NCI-H2227 treated with DMSO at 0.1 percent for 48 hours (cell line): ENCODE results near the gene ARID4B.
"Not testable (repeated sequence)": the region's sequence is repeated elsewhere in the genome, so short reads cannot be mapped to it uniquely, and the experiment has no call there.

Source experiments
- DNase-seq: peaks from one replicate; lab custom pipeline; 2025; lab: John Stamatoyannopoulos, UW

The ARID4B gene

DNA sequence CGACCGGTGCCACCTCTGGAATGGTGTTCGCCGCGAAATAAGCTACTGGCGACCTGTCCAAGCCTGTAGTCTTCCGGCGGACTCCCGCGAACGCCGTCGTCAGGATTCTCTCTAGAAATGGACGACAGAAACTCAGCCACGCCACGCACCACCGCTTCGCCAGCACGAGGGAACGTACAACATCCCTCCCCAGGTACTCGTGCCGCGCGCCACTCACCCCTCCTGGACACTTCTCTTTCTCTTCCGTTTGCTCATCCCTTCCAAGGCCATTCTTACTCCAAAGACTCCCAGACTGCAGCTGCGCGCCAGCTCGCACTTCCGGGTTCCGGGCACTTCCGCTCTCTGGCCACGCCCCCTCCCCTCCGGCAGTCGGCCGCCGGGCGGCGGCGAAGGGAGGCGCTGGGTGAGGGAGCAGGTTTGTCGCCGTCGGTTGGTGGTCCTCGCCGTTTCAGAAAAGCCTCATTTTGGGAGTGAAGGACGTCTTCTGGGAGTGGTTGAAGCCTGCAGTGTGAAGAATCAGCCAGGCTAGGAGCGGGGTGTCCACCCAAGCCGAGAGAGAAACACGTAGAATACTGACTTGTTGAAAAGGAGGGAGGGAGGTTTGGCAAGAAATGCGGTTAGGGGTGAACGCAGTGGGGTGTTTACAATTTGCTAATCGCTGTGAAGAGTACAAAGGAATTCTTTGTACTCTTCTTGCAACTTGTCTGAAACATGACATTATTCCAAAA lies 166.9 kb downstream of the ARID4B start, which contains the start of gene RBM34:
Gene RBM34 (minus strand): TSS at position 294 of the 728 bp plus-strand sequence. CDS start 24 bp downstream, at position 270.
- peak; percentile 95 for DNase-seq

DNA sequence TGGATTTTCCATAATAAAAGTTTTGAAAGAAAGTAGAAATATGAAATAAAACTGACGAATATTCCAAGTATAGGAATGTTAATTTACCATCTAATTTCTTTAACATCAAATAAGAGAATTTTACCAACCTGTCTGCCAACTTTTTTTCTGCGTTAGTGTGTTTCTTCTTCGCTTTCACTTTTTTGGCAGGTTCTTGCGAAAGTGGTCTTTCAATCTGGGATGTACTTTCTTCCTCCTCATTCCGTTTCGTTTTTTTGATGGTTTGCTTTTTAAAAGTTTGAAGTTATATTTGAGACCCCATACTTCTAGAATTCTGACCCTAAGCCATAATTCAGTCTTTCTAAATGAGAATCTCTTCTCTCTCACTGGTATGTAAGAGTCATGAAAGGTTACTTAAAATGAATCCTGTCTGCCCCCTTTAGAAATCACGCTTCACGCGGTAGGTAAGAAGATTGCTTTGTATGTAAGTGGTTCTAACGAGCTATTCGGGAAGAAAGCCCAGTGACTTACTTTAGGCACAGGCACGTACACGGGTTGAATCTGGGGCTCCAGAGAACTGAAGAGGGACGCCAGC lies 167.5 kb downstream of the ARID4B start:
- peak; percentile 69 for DNase-seq

DNA sequence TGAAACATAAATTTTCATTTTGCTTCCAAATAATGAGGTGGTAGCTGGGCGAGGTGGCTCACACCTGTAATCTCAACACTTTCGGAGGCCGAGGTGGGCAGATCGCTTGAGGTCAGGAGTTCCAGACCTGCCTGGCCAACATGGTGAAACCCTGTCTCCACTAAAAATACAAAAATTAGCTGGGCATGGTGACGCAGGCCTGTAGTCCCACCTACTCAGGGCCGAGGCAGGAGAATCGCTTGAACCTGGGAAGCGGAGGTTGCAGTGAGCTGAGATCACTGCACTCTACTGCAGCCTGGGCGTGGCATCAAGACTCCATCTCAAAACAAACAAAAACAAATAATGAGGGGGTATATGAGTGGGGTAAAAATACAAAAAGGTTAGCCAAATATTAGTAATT lies 168.0 kb downstream of the ARID4B start:
- DNase-seq: peak; percentile 15

DNA sequence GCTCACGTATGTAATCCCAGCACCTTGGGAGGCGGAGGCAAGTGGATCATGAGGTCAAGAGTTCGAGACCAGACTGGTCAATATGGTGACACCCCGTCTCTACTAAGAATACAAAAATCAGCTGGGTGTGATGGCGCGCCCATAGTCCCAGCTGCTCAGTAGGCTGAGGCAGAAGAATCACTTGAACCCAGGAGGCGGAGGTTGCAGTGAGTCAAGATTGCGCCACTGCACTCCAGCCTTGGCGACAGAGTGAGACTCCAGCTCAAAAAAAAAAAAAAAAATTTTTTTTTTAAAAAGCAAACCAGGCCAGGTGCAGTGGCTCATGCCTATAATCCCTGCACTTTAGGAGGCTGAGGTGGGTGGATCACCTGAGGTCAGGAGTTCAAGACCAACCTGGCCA lies 168.7 kb downstream of the ARID4B start:
- not testable (repeated sequence) for DNase-seq

DNA sequence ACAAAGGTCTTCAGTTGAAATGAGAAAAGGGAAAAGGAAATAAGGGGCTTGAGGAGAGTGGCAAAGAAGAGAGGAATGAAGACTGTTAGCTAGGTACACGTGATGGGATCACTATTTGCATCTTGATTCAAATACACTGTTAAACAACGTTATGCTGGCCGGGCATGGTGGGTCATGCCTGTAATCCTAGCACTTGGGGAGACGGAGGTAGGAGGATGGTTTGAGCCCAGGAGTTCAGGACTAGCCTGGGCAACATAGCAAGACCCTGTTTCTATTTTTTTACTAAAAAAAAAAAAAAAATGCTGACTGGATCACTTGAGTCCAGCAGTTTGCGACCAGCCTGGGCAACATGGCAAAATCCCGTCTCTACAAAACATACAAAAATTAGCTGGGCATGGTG lies 169.3 kb downstream of the ARID4B start:
- DNase-seq: no peak

DNA sequence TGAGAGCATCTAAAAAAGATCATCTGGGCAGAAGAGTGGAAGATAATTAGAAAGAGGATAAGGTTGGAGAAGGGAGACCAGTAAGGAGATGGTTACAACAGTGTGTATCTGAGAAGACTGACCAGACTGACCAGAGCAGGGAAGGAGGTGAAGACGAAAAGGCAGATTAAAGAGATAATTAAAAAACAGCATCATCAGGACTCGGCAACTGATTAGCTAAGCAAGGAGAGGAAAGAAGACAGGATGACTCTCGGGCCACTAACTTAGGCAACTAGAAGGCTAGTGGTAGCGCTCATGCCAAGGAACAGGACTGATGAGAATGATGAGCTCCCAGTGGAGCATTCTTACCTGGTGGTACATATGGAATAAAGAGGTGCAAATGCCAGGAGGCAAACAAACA lies 170.8 kb downstream of the ARID4B start:
- no peak for DNase-seq

DNA sequence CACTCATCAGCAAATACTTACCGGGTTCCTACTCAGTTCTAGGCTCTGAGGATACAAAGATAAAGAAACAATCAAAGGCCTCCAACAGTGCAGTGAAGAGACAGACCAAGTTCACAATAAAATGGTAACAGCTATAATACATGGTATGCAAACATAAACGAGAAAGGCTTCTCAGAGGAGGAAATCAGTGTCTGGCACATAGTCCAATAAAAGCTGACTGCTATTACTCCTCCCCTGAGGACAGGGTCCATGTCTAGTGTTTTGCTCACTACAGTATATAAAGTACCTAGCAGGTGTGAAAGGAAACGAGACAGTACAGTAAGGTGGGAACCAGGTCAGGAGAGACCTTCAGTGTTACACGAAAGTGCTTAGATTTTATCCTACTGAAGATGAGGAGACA lies 171.2 kb downstream of the ARID4B start:
- no peak for DNase-seq

DNA sequence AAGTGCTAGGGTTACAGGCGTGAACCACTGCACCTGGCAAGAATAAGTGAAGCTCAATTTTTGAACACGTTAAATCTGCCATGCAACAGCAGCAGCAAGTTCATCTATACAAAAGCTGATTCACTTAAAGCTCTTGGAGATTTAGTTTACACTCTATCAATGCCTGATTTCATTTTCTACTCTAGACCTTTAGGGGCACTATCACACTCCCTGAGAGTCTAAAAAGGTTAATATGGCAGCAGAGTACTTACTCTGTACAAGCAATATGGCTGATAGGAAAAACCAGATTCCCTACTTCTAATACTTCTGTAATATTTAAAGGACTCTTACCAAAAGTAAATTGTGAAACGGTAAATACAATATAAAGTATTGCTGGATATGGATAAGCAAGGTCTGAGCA lies 171.7 kb downstream of the ARID4B start:
- no peak for DNase-seq

DNA sequence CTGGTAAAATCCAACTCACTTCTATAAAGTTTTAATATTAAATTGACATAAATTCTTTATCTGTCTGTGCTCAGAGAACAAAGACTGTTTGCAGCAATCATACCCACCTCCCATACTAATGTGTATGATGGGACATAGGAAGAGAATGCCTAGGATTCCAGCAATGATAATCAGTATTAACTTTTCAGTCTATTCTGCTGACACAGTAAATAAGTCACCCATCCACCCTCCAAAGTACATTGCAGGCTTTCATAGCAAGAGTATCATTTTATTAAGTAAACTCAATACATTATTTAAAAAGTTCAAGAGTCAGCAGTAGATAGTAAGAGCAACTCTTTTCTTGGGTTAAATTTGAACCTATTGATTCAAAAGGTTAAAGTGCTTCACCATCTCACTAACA lies 175.7 kb downstream of the ARID4B start:
- no peak for DNase-seq

DNA sequence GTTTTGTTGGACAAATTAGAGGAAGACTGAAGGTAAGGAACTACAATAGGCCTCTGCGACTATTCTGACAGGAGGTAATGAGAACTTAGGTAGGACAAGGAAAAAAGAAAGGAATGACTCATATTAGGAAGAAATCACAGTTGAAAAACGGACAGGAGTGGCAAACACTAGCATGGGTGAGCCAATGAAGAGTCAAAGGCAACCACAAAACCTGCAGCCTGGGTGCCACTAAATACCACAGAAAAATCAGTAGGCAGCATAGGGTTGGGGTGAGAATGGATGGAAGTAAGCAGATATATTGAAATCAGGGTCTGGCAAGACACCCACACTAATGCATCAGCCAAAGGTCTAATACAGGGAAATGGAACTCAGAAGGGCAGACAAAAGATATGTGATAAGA lies 176.9 kb downstream of the ARID4B start:
- no peak for DNase-seq

DNA sequence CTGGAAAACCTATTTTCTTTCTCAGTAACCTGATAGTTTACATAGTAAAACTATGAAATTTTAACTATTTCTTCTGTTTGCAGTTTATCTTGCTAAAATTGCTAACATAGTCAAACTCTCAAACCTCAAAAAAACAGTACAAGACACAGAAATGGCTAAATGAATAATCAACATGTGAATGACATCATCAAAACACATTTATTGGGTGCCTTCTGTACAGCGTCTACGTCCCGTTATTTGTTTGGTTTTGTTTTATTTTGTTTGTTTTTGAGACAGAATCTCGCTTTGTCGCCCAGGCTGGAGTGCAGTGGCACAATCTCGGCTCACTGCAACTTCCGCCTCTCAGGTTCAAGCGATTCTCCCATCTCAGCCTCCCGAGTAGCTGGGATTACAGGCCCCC lies 178.2 kb downstream of the ARID4B start:
- DNase-seq: no peak

DNA sequence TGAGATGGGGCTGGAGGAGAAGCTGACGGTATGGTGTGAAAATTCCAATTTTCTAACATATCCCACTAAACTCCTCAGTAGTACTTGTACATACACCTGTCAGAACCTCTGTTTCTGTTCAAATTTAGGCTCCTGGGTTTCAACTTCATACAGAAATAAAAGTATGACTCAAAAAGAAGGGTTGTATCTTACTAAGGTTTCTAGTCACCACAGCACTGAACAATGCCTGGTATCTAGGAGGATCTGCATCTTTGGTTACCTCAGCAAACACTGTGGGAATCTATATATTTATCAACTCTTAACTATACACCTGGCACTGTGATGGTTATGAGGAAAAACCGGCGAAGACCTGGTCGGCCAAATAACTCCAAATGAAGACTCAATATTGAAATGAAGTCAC lies 180.7 kb downstream of the ARID4B start:
- no peak for DNase-seq

DNA sequence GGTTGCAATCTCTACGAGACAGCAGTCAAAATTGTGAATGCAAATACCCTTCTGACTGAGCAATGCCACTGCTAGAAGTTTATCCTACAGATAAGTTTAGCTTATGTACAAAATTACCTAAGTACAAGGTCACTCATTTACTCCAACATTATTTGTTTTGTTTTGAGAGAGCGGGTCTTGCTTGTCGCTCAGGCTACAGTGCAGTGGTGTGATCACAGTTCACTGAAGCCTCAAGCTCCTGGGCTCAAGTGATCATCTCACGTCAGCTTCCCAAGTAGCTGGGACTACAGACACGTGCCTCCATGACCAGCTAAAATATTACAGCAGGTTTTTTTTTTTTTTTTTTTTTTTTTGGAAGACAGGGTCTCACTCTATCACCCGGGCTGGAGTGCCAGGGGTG lies 182.3 kb downstream of the ARID4B start:
- DNase-seq: no peak

DNA sequence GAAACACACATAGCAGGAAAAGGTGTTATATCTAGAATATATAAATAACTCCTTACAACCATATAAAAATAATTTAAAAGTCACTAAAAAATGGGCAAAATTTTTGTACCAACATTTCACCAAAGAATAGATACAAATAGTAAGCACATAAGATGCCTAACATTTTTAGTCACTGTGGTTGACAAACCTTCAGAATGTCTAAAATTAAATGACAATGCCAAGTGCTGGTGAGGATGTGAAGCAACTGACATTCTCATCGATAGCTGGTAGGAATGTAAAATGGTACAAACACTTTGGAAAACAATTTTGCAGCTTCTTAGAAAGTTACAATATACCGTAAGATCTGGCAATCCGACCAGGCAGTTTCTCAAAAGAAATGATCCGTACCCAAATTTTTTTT lies 185.0 kb downstream of the ARID4B start:
- DNase-seq: no peak

DNA sequence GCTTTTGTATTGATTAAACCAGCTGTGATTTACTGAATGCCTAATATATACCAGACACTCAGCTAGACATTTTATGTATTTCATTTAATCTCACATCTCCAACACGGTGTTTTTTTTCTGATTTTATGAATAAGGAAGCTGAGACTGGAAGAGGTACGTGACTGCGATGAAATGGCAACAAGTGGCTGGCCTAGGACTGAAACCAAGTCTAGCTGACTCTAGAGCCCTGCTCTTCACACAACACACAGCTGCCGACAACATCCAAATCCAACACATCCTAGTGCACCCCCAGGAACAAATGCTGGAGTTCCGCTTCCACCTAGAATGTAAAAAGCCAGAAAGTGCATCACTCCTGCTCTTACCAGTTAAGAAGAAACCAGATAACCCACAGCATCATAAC lies 188.7 kb downstream of the ARID4B start:
- no peak for DNase-seq

DNA sequence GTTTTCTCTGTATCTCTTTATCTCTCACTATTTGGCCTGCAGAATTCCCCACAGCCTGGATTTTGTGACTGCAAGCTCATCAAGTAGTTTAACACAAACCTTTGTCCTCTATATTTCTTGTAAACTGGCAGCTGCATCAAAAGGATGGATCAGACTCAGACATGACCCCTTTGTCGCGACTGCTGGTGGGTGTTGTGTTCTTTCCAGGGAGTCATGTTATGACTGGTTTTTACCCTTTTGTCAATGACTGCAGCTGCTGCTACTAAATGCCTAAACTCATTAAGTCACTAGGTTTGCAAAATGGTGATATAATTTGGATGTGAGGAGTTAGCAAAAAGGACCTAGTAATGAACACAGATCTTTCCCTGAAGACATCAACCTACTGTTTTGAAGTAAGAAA lies 189.2 kb downstream of the ARID4B start:
- DNase-seq: no peak

DNA sequence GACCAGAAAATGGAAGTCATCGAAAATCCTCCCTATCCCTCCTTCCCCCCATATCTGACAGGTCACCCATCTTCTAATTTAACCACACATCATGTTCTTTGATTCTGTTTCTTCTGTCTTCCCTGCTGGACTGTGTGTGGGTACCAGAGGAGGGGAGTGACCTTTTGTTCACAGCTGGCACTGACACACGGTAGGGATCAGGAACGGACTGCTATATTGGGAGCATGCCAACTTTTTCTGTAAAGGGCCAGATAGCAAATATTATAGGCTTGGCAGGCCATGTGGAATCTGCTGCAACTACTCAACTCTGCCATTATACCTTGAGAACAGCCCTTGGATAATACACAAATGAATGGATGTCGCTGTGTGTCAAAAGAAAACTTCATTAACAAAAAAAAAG lies 191.9 kb downstream of the ARID4B start:
- DNase-seq: no peak

DNA sequence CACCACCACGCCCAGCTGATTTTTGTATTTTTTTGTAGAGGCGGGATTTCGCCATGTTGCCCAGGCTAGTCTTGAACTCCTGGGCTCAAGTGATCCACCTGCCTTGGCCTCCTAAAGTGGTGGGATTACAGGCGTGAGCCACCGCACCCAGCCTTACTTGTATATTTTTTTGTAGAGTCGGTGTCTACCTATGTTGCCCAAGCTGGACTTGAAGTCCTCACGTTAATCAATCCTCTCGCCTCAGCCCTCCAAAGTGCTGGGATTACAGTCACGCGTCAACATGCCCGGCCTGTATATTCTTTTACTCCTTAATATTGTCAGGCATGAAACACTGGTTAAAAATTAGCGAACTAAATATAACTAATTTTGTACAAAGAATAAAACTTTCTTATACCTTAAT lies 193.8 kb downstream of the ARID4B start:
- DNase-seq: no peak

DNA sequence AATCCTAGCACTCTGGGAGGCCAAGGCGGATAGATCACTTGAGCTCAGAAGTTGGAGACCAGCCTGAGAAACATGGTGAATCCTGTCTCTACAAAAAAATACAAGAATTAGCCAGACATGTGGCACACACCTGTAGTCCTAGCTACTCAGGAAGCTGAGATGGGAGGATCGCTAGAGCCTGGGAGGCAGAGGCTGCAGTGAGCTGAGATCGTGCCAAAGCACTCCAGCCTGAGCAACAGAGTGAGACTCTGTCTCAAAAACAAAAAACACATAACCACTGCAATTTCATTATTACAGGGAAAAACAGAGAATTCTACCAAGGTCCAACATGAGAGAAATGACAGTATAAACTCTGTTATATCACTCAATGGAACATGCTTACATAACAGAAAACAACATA lies 194.9 kb downstream of the ARID4B start:
- DNase-seq: no peak

DNA sequence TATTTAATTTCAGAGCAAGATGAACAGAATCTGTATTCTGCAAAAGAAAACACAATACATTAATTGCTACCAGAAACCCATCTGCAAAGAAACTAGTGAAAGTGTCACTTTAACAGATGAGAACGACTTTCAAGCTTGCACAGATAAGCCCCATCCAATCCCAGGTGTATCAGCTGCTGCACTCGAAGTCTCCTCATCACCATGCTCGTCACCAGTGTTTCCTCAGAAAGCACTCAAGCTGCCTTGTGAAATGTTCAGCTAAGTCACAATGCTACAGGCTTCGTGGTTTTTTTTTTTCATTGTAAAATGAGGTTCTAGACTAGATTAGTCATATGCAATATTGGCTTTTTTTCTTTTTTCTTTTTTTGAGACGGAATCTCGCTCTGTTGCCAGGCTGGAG lies 196.0 kb downstream of the ARID4B start:
- no peak for DNase-seq

DNA sequence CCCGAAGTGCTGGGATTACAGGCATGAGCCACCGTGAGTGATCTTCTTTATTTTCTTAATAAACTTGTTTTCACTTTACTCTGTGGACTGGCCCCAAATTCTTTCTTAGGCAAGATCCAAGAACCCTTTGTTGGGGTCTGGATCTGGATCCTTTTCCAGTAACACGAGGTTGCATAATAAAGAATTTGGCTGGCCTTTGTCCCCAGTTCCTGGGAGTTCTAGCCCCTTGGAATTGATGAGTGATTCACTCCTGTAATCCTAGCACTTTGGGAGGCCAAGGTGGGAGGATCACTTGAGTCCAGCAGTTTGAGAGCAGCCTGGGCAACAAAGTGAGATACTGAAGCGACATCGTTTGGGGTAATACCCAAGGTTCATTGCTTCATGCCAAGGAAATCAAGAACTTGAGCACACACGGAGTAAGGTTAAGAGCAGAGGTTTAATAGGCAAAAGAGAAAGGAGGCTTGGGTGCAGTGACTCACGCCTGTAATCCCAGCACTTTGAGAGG lies 197.2 kb downstream of the ARID4B start:
- no peak for DNase-seq

DNA sequence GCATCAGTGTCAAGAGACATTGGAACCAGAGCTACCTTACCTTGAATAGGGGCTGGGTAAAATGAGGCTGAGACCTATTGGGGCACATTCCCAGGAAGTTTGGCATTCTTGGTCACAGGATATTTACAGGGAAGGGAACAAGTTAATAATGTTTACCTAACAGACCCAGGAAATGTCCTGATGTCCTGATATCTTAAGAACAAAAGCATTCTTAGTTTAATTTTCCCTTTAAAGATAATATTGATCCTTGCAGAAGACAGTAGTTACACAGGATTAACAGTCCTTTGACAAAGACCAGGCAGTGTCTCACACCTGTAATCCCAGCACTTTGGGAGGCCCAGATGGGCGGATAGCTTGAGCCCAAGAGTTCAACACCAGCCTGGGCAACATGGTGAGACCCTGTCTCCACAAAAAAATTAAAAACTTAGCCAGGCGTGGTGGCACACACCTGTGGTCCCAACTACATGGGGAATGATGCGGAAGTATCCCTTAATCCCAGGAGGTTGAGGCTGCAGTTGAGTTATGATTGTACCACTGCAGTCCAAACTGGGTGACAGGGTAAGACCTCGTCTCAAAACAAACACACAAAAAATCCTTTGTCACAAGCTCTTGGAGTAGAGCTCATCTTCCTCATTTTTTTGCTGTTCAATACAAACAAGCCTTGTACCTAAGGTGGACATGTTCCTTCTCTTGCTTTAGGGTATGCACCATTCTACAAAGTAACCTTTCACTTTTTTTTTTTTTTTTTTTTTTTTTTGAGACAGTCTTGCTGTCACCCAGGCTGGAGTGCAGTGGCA lies 198.0 kb downstream of the ARID4B start:
- DNase-seq: no peak
